Nephron progenitor cell (in vitro differentiated cells): ENCODE data around the gene SGPP2.
A peak's percentile ranks its signal among the peaks of the same experiment; 100 is the strongest.

Experiments
- DNase-seq: peaks from one replicate; pipeline ENCODE4 v3.0.0; 2021
- H3K27ac Mint-ChIP-seq: 2 replicates; pipeline ENCODE4 v1.8.0; 2021; ENCODE audit warnings: mild to moderate bottlenecking, moderate library complexity, mixed read lengths
- H3K27me3 Mint-ChIP-seq: 2 replicates; pipeline ENCODE4 v1.8.0; 2021; ENCODE audit warnings: mild to moderate bottlenecking, low read depth, mixed read lengths; ENCODE audit not compliant: poor library complexity
- H3K36me3 Mint-ChIP-seq: 2 replicates; pipeline ENCODE4 v1.8.0; 2021; ENCODE audit warnings: low read depth, mixed read lengths
- H3K4me1 Mint-ChIP-seq: 2 replicates; pipeline ENCODE4 v1.8.0; 2021; ENCODE audit warnings: mixed read lengths
- H3K4me3 Mint-ChIP-seq: 2 replicates; pipeline ENCODE4 v1.8.0; 2021; ENCODE audit warnings: mild to moderate bottlenecking, moderate library complexity, mixed read lengths
- H3K9me3 Mint-ChIP-seq: 2 replicates; pipeline ENCODE4 v1.8.0; 2021; ENCODE audit warnings: mild to moderate bottlenecking, moderate library complexity, mixed read lengths
- TF ChIP-seq, protein P1 (sequence below): fragments of 200-600 bp; sonication (generic); IDR thresholded peaks from 2 replicates; pipeline ENCODE4 v1.5.0; 2021; ENCODE audit warnings: antibody characterized with exemption

SGPP2 gene

DNA sequence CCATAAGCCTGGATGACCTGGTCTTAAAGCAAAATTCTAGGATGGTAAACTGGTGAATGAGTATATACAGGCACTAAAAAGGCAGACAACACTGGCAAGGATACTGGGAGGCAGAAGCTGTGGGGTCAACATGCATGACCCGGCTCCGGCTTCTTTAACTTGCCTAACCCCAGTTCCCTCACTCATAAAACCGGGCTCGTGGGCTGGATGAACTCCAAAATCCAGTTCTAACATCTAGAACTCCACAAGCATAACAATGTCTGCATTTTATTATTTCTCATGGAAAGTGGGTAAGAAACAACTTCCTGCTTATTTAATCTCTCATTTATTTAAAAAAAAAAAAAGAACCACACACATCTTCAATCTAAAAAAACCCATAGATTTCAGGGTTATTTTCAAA lies 174.3 kb downstream of the SGPP2 start:
- Mint-ChIP-seq H3K9me3 (no peaks in the 10 kb centered on the region), H3K36me3 (peaks cover 24% of the 10 kb centered on the region), H3K4me1 (peaks cover 31% of the 10 kb centered on the region), H3K27me3 (no peaks in the 10 kb centered on the region), H3K27ac (peak overlapping the region; percentile 74), H3K4me3 (no peak overlapping the region)
- TF ChIP-seq, protein P1, sequence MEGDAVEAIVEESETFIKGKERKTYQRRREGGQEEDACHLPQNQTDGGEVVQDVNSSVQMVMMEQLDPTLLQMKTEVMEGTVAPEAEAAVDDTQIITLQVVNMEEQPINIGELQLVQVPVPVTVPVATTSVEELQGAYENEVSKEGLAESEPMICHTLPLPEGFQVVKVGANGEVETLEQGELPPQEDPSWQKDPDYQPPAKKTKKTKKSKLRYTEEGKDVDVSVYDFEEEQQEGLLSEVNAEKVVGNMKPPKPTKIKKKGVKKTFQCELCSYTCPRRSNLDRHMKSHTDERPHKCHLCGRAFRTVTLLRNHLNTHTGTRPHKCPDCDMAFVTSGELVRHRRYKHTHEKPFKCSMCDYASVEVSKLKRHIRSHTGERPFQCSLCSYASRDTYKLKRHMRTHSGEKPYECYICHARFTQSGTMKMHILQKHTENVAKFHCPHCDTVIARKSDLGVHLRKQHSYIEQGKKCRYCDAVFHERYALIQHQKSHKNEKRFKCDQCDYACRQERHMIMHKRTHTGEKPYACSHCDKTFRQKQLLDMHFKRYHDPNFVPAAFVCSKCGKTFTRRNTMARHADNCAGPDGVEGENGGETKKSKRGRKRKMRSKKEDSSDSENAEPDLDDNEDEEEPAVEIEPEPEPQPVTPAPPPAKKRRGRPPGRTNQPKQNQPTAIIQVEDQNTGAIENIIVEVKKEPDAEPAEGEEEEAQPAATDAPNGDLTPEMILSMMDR = no peak
- peak; percentile 18 for DNase-seq

DNA sequence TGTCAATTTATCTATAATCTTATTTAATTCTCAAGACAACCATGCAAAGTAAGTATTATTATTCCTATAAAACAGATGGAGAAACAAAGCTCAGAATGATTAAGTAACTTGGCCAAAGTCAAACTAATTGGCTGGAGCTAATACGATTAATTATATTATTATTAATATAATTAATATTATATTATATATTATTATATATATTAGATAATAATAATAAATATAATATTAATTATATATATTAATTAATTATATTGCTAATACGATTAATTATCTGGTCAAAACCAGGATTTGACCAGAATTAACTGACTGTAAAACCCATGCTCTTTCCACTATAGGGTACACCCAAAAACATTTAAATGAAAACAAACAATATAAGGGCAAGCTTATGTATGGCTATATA lies 179.2 kb downstream of the SGPP2 start:
- TF ChIP-seq, protein P1 = no peak
- H3K27me3 Mint-ChIP-seq = no peaks in the 10 kb centered on the region
- DNase-seq = no peak
- no peaks in the 10 kb centered on the region for H3K9me3 Mint-ChIP-seq
- no peak overlapping the region for H3K4me3 Mint-ChIP-seq
- H3K4me1 Mint-ChIP-seq = peaks cover 20% of the 10 kb centered on the region
- peaks cover 23% of the 10 kb centered on the region for H3K36me3 Mint-ChIP-seq
- no peak overlapping the region for H3K27ac Mint-ChIP-seq

DNA sequence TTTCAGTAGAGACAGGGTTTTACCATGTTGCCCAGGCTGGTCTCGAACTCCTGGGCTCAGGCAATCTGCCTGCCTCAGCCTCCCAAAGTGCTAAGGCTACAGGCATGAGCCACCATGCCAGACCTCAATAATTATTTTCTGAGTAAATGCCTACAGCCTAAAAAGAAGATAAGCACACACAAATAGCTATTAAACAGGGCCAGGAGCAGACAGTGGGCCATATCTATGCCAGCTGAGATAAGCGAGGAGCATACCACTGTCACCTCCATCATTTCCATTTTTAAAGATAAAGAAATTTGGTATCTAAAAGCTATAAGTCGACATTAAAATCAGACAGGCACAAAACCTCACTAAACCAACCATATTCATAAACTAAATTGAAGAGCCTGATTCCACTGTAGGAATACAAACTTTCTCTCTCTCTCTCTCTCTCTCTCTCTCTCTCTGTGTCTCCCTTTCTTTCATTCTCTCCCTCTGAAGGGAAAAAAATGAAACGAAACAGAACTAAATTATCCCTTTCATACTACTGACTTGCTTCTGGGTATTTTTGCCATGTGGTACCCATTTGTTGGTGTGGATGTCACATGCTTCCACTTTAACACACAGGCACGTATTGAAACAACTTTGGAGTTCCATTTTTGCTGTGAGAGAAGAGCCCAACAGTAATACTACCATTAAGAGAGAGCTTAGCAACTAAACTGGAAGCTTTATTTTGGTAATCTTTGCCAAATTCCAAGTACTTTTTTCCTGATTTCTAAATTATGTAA lies 180.6 kb downstream of the SGPP2 start:
- H3K9me3 Mint-ChIP-seq = no peaks in the 10 kb centered on the region
- H3K36me3 Mint-ChIP-seq = peaks cover 19% of the 10 kb centered on the region
- TF ChIP-seq, protein P1 = no peak
- no peak for DNase-seq
- no peak overlapping the region for H3K27ac Mint-ChIP-seq
- no peak overlapping the region for H3K4me3 Mint-ChIP-seq
- no peaks in the 10 kb centered on the region for H3K27me3 Mint-ChIP-seq
- H3K4me1 Mint-ChIP-seq = peaks cover 5% of the 10 kb centered on the region

DNA sequence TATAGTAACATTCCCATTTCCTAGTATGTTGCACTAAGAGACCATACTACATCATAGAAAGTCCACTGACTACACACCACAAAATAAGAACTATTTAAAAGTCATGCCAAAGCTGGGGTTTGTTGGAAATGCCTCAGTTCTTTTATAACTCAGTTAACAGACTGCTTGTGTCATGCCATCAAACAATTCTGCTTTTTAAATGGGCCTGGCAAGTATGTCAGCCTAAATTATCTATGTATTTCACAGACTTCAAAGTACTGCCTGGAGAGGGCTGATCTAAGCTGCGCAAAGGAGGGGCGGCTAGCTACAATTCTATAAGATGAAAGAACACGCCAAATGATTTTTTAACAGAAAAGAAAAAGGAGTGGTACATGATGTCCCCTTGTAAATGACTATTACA lies 182.0 kb downstream of the SGPP2 start:
- H3K36me3 Mint-ChIP-seq = peaks cover 11% of the 10 kb centered on the region
- H3K9me3 Mint-ChIP-seq = no peaks in the 10 kb centered on the region
- TF ChIP-seq, protein P1 = no peak
- no peaks in the 10 kb centered on the region for H3K27me3 Mint-ChIP-seq
- no peak for DNase-seq
- H3K27ac Mint-ChIP-seq = no peak overlapping the region
- H3K4me1 Mint-ChIP-seq = peaks cover 5% of the 10 kb centered on the region
- H3K4me3 Mint-ChIP-seq = no peak overlapping the region

DNA sequence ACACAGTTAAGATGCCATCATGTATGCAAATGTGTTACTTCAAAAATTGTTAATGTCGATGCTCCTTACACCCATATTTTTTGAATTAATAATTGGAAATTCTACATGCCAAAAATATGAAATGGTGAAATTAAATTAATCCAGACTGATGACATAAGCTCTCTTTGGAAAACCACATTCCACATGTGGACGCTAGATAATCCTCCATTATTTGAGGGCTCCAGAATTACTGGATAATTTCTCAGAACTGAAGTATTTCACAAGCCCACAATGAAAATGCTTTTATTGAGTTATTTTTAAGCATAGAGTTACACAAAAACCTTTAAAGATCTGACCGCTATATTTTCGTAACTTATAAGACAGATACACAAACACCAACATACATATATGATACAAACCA lies 183.7 kb downstream of the SGPP2 start:
- no peaks in the 10 kb centered on the region for H3K9me3 Mint-ChIP-seq
- H3K27ac Mint-ChIP-seq = no peak overlapping the region
- H3K27me3 Mint-ChIP-seq = no peaks in the 10 kb centered on the region
- TF ChIP-seq, protein P1 = no peak
- H3K4me3 Mint-ChIP-seq = no peak overlapping the region
- H3K36me3 Mint-ChIP-seq = peaks cover 19% of the 10 kb centered on the region
- no peak for DNase-seq
- peaks cover 5% of the 10 kb centered on the region for H3K4me1 Mint-ChIP-seq

DNA sequence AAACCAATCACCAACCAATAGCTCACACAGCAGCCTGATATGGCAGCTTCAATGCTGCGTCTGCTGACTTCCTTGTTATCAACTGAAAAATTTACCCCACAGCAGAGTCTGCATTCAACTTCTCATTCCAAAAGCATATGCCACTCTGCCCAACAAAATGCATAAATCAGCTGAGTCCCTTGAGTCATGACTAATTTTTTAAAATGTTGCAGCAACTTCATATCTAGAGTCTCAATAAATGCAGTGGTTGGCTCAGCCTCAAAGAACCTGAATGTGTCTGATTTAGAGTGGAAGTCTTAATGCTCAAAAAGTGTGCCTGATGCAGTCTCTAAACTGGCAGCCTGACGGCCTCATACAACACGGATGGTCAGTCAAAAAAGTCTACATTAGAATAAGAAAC lies 185.0 kb downstream of the SGPP2 start:
- no peak for DNase-seq
- no peaks in the 10 kb centered on the region for H3K9me3 Mint-ChIP-seq
- peaks cover 18% of the 10 kb centered on the region for H3K36me3 Mint-ChIP-seq
- H3K4me3 Mint-ChIP-seq = no peak overlapping the region
- no peaks in the 10 kb centered on the region for H3K27me3 Mint-ChIP-seq
- H3K4me1 Mint-ChIP-seq = peaks cover 5% of the 10 kb centered on the region
- H3K27ac Mint-ChIP-seq = no peak overlapping the region
- TF ChIP-seq, protein P1 = no peak
